Karpas-422 (cell line): Measurements from ENCODE around the gene PDE1C. TPM values are rescaled to one million over a fixed set of nuclear protein-coding genes. Genes with fewer than 3 reads are reported as not detected.

Experiments
- DNase-seq: peaks from one replicate; pipeline ENCODE4 v3.0.0-alpha.2; 2015
- H2AFZ ChIP-seq: fragments of 200-600 bp; sonication (generic); 2 replicates; pipeline ENCODE4 v1.6.1; 2014; ENCODE audit warnings: antibody characterized with exemption, low read length, mixed read lengths
- H3K27ac ChIP-seq: fragments of 200-600 bp; sonication (generic); 2 replicates; pipeline ENCODE4 v1.5.1; 2014; ENCODE audit warnings: mild to moderate bottlenecking, low read length, moderate library complexity
- H3K27me3 ChIP-seq: fragments of 200-600 bp; sonication (generic); 2 replicates; pipeline ENCODE4 v1.6.1; 2014; ENCODE audit warnings: low read length, mixed read lengths
- H3K36me3 ChIP-seq: fragments of 200-600 bp; sonication (generic); 2 replicates; pipeline ENCODE4 v1.6.1; 2014; ENCODE audit warnings: low read length, mixed read lengths; ENCODE audit not compliant: insufficient read depth
- H3K4me1 ChIP-seq: fragments of 200-600 bp; sonication (generic); 2 replicates; pipeline ENCODE4 v1.6.1; 2014; ENCODE audit warnings: mild to moderate bottlenecking, low read length, mixed read lengths
- H3K4me2 ChIP-seq: fragments of 200-600 bp; sonication (generic); 2 replicates; pipeline ENCODE4 v1.6.1; 2014; ENCODE audit warnings: low read length, low read depth, mild to moderate bottlenecking; ENCODE audit not compliant: poor library complexity, severe bottlenecking
- H3K4me3 ChIP-seq: fragments of 200-600 bp; sonication (generic); 2 replicates; pipeline ENCODE4 v1.5.1; 2014; ENCODE audit warnings: mild to moderate bottlenecking, antibody characterized with exemption, low read length, mixed read lengths
- H3K79me2 ChIP-seq: fragments of 200-600 bp; sonication (generic); 2 replicates; pipeline ENCODE4 v1.6.1; 2014; ENCODE audit warnings: mild to moderate bottlenecking, low read length, mixed read lengths
- H3K9ac ChIP-seq: fragments of 200-600 bp; sonication (generic); 2 replicates; pipeline ENCODE4 v1.6.0; 2014; ENCODE audit warnings: low read length
- H3K9me2 ChIP-seq: fragments of 200-600 bp; sonication (generic), shearing (Covaris generic); replicated peaks from 2 replicates; pipeline ENCODE4 v1.6.0; 2014; ENCODE audit warnings: mild to moderate bottlenecking, low read length, moderate library complexity; ENCODE audit not compliant: insufficient read depth
- H3K9me3 ChIP-seq: fragments of 300-700, 200-600 bp; sonication (generic); 2 replicates; pipeline ENCODE4 v1.6.1; 2014; ENCODE audit warnings: low read length, mixed read lengths
- H4K20me1 ChIP-seq: fragments of 200-600 bp; sonication (generic); 2 replicates; pipeline ENCODE4 v1.6.1; 2014; ENCODE audit warnings: mild to moderate bottlenecking, antibody characterized with exemption, low read length, low read depth; ENCODE audit not compliant: insufficient read depth
- total RNA-seq: library from RNA; depleted of rRNA; stranded (reverse); fragments of >200 nt; shearing (Covaris generic); gene quantifications from 2 replicates; pipeline ENCODE4 v1.2.3, GENCODE V29; 2014; ENCODE audit warnings: low replicate concordance

PDE1C gene
- total RNA-seq, 1 experiment from 2014 or later = not detected

GRCh38 chr7:32047801-32048200 lies 22.4 kb downstream of the PDE1C start:
- Histone ChIP-seq H3K4me3 (no peak overlapping the region), H3K4me1 (no peaks in the 10 kb centered on the region), H3K27ac (no peak overlapping the region), H3K9me2 (no peaks in the 10 kb centered on the region), H3K36me3 (no peaks in the 10 kb centered on the region), H3K9ac (no peak overlapping the region), H3K4me2 (no peak overlapping the region), H3K27me3 (no peaks in the 10 kb centered on the region), H3K9me3 (no peaks in the 10 kb centered on the region), H4K20me1 (no peaks in the 10 kb centered on the region), H3K79me2 (no peaks in the 10 kb centered on the region), H2AFZ (no peak overlapping the region)
- DNase-seq = no peak

- Histone ChIP-seq H2AFZ (no peak overlapping the region), H3K4me1 (no peaks in the 10 kb centered on the region), H4K20me1 (no peaks in the 10 kb centered on the region), H3K9me3 (no peaks in the 10 kb centered on the region), H3K27me3 (no peaks in the 10 kb centered on the region), H3K4me2 (no peak overlapping the region), H3K79me2 (no peaks in the 10 kb centered on the region), H3K9me2 (no peaks in the 10 kb centered on the region), H3K27ac (no peak overlapping the region), H3K36me3 (no peaks in the 10 kb centered on the region), H3K9ac (no peak overlapping the region), H3K4me3 (no peak overlapping the region)
- DNase-seq = no peak
Measured at GRCh38 chr7:32047075-32047474, 23.1 kb downstream of the PDE1C start.

GRCh38 chr7:32045228-32045627 lies 25.0 kb downstream of the PDE1C start:
- H3K4me1 ChIP-seq = no peaks in the 10 kb centered on the region
- no peaks in the 10 kb centered on the region for H3K27me3 ChIP-seq
- no peak overlapping the region for H3K4me3 ChIP-seq
- H3K9me3 ChIP-seq = no peaks in the 10 kb centered on the region
- no peak overlapping the region for H2AFZ ChIP-seq
- no peak overlapping the region for H3K9ac ChIP-seq
- DNase-seq = no peak
- H3K27ac ChIP-seq = no peak overlapping the region
- H3K79me2 ChIP-seq = no peaks in the 10 kb centered on the region
- H4K20me1 ChIP-seq = no peaks in the 10 kb centered on the region
- no peaks in the 10 kb centered on the region for H3K9me2 ChIP-seq
- H3K36me3 ChIP-seq = no peaks in the 10 kb centered on the region
- H3K4me2 ChIP-seq = no peak overlapping the region

GRCh38 chr7:32044739-32045138 lies 25.5 kb downstream of the PDE1C start:
- no peaks in the 10 kb centered on the region for H3K9me3 ChIP-seq
- DNase-seq = no peak

GRCh38 chr7:32043688-32044087 lies 26.5 kb downstream of the PDE1C start:
- no peaks in the 10 kb centered on the region for H3K9me3 ChIP-seq
- no peaks in the 10 kb centered on the region for H3K79me2 ChIP-seq
- H3K27me3 ChIP-seq = no peaks in the 10 kb centered on the region
- H3K9me2 ChIP-seq = no peaks in the 10 kb centered on the region
- H3K4me1 ChIP-seq = no peaks in the 10 kb centered on the region
- H3K36me3 ChIP-seq = no peaks in the 10 kb centered on the region
- DNase-seq = no peak
- H3K27ac ChIP-seq = no peak overlapping the region
- no peak overlapping the region for H3K9ac ChIP-seq
- H2AFZ ChIP-seq = no peak overlapping the region
- H3K4me2 ChIP-seq = no peak overlapping the region
- no peak overlapping the region for H3K4me3 ChIP-seq
- H4K20me1 ChIP-seq = no peaks in the 10 kb centered on the region

More at GRCh38 chr7:32044739-32045138, 25.5 kb downstream of the PDE1C start:
- no peaks in the 10 kb centered on the region for H3K27me3 ChIP-seq
- H2AFZ ChIP-seq = no peak overlapping the region
- no peaks in the 10 kb centered on the region for H3K4me1 ChIP-seq
- H3K79me2 ChIP-seq = no peaks in the 10 kb centered on the region
- no peak overlapping the region for H3K4me3 ChIP-seq
- no peak overlapping the region for H3K4me2 ChIP-seq
- H3K9ac ChIP-seq = no peak overlapping the region
- no peaks in the 10 kb centered on the region for H3K9me2 ChIP-seq
- H4K20me1 ChIP-seq = no peaks in the 10 kb centered on the region
- no peak overlapping the region for H3K27ac ChIP-seq
- H3K36me3 ChIP-seq = no peaks in the 10 kb centered on the region

- DNase-seq = no peak
- no peaks in the 10 kb centered on the region for H3K79me2 ChIP-seq
- H3K4me3 ChIP-seq = no peak overlapping the region
Measured at GRCh38 chr7:32042900-32043299, 27.3 kb downstream of the PDE1C start.

GRCh38 chr7:32039000-32039756 lies 31.0 kb downstream of the PDE1C start:
- H3K36me3 ChIP-seq = no peaks in the 10 kb centered on the region
- H3K9ac ChIP-seq = no peak overlapping the region
- H3K79me2 ChIP-seq = no peaks in the 10 kb centered on the region
- no peak overlapping the region for H3K27ac ChIP-seq
- no peak overlapping the region for H3K4me2 ChIP-seq
- no peak overlapping the region for H3K4me3 ChIP-seq
- H3K9me3 ChIP-seq = no peaks in the 10 kb centered on the region
- no peaks in the 10 kb centered on the region for H4K20me1 ChIP-seq
- no peak for DNase-seq
- no peaks in the 10 kb centered on the region for H3K4me1 ChIP-seq
- no peaks in the 10 kb centered on the region for H3K9me2 ChIP-seq
- no peaks in the 10 kb centered on the region for H3K27me3 ChIP-seq
- no peak overlapping the region for H2AFZ ChIP-seq

More at GRCh38 chr7:32042900-32043299, 27.3 kb downstream of the PDE1C start:
- Histone ChIP-seq H3K9me2 (no peaks in the 10 kb centered on the region), H3K9ac (no peak overlapping the region), H3K4me1 (no peaks in the 10 kb centered on the region), H3K36me3 (no peaks in the 10 kb centered on the region), H4K20me1 (no peaks in the 10 kb centered on the region), H3K27me3 (no peaks in the 10 kb centered on the region), H3K27ac (no peak overlapping the region), H2AFZ (no peak overlapping the region), H3K4me2 (no peak overlapping the region), H3K9me3 (no peaks in the 10 kb centered on the region)

- DNase-seq = no peak
Measured at GRCh38 chr7:32037650-32038198, 32.5 kb downstream of the PDE1C start.

More at GRCh38 chr7:32037650-32038198, 32.5 kb downstream of the PDE1C start:
- H4K20me1 ChIP-seq = no peaks in the 10 kb centered on the region
- no peaks in the 10 kb centered on the region for H3K9me3 ChIP-seq
- no peaks in the 10 kb centered on the region for H3K79me2 ChIP-seq
- H3K9me2 ChIP-seq = no peaks in the 10 kb centered on the region
- H2AFZ ChIP-seq = no peak overlapping the region
- H3K27ac ChIP-seq = no peak overlapping the region
- H3K4me2 ChIP-seq = no peak overlapping the region
- H3K4me1 ChIP-seq = no peaks in the 10 kb centered on the region
- H3K9ac ChIP-seq = no peak overlapping the region
- no peaks in the 10 kb centered on the region for H3K27me3 ChIP-seq
- H3K36me3 ChIP-seq = no peaks in the 10 kb centered on the region
- no peak overlapping the region for H3K4me3 ChIP-seq
